Panc1 (cell line): ENCODE results near the gene KCNQ1. TPM values are rescaled to one million over a fixed set of nuclear protein-coding genes. Genes with fewer than 3 reads are reported as not detected.

Experiments used
- ATAC-seq: fragments of 200-7000 bp; cut with Tn5 transposase; 2 replicates; pipeline ENCODE4 v1.9.1; 2020; ENCODE audit warnings: mild to moderate bottlenecking, moderate library complexity
- BruUV-seq: library from RNA; stranded (reverse); fragments of 400-500 nt; replicated peaks from 2 replicates; lab custom pipeline; 2021; lab: Mats Ljungman, UMichigan
- CTCF ChIA-PET: fragments of 300-600 bp; sonication (Branson Sonifier 250); formaldehyde crosslinking; loops from one replicate; lab custom pipeline; 2022; ENCODE audit warnings: antibody characterized with exemption; lab: Charles Lee
- POLR2A ChIA-PET: fragments of 300-600 bp; sonication (Branson Sonifier 250); formaldehyde crosslinking; loops from one replicate; lab custom pipeline; 2022; ENCODE audit warnings: antibody characterized with exemption; lab: Charles Lee
- DNase-seq: peaks from one replicate; pipeline ENCODE4 v3.0.0-alpha.2; 2010; ENCODE audit warnings: low read depth, low spot score
- H3K27ac ChIP-seq: 2 replicates; pipeline ENCODE4 v1.5.1; 2011; ENCODE audit warnings: mild to moderate bottlenecking, low read length, inconsistent platforms
- H3K27me3 ChIP-seq: fragments of 200-500 bp; sonication (Bioruptor generic); 2 replicates; pipeline ENCODE4 v1.6.0; 2014; ENCODE audit warnings: low read length, inconsistent platforms; ENCODE audit not compliant: control insufficient read depth, insufficient read depth
- H3K36me3 ChIP-seq: fragments of 200-500 bp; sonication (Bioruptor generic); 2 replicates; pipeline ENCODE4 v1.5.1; 2014; ENCODE audit warnings: inconsistent platforms, mild to moderate bottlenecking, low read length, moderate library complexity; ENCODE audit not compliant: control insufficient read depth, insufficient read depth
- H3K4me1 ChIP-seq: 2 replicates; pipeline ENCODE4 v1.5.1; 2011; ENCODE audit warnings: inconsistent platforms, mild to moderate bottlenecking, low read length, moderate library complexity; ENCODE audit not compliant: control insufficient read depth, insufficient read depth
- H3K4me3 ChIP-seq, 2 experiments: 2 replicates each; pipeline ENCODE4 v1.5.1; 2011 to 2012; ENCODE audit warnings: low read depth in 2 of 2, low read length in 2 of 2, mild to moderate bottlenecking in 2 of 2, inconsistent platforms in 1 of 2, moderate library complexity in 1 of 2
- H3K9me3 ChIP-seq: fragments of 200-500 bp; sonication (Bioruptor generic); 2 replicates; pipeline ENCODE4 v1.5.1; 2014; ENCODE audit warnings: low read depth, mild to moderate bottlenecking, inconsistent platforms, low read length, moderate library complexity; ENCODE audit not compliant: control insufficient read depth, insufficient read depth
- CTCF ChIP-seq: fragments of 450-650 bp; IDR thresholded peaks from 2 replicates; pipeline ENCODE4 v1.5.1; 2017; ENCODE audit warnings: mild to moderate bottlenecking
- POLR2AphosphoS5 ChIP-seq: IDR thresholded peaks from 2 replicates; pipeline ENCODE4 v1.6.1; 2012; ENCODE audit warnings: mild to moderate bottlenecking, low read depth, low read length, moderate library complexity
- REST ChIP-seq, 2 experiments: IDR thresholded peaks; 2 replicates each; pipeline ENCODE4 v1.6.1; 2011 to 2012; ENCODE audit warnings: low read depth in 2 of 2, control low read depth in 1 of 2, low read length in 1 of 2, mild to moderate bottlenecking in 1 of 2, moderate library complexity in 1 of 2; ENCODE audit not compliant: insufficient read depth in 1 of 2
- SIN3A ChIP-seq: IDR thresholded peaks from 2 replicates; pipeline ENCODE4 v1.6.1; 2012; ENCODE audit warnings: low read depth, mild to moderate bottlenecking, low read length, moderate library complexity, borderline replicate concordance; ENCODE audit not compliant: insufficient read depth
- TCF7L2 ChIP-seq: IDR thresholded peaks from 2 replicates; pipeline ENCODE4 v1.6.1; 2011; ENCODE audit warnings: mild to moderate bottlenecking, low read depth, low read length, inconsistent platforms
- in situ Hi-C: cut with HindIII; loops from 2 replicates; pipeline ENCODE4 v1.10.0; 2016; ENCODE audit warnings: low sequenced_read_pairs, low pct_unique_long_range_greater_than_20kb
- intact Hi-C: fragments of 100-400 bp; cut with micrococcal nuclease; formaldehyde crosslinking; loops from one replicate; pipeline ENCODE4 v1.10.0; 2022; ENCODE audit not compliant: unreplicated experiment
- total RNA-seq: library from RNA; stranded (reverse); gene quantifications from one replicate; pipeline ENCODE4 v1.2.1, GENCODE V29; 2021; ENCODE audit not compliant: unreplicated experiment

The KCNQ1 gene
- total RNA-seq, 1 experiment from 2014 or later: 1.0 TPM

GRCh38 chr11:2516276-2517015 lies 71.6 kb downstream of the KCNQ1 start:
- ChIA-PET POLR2A (no interaction called here), CTCF (no interaction called here)
- intact Hi-C loops (no loop called here), in situ Hi-C loops (no loop called here)
- H3K36me3 ChIP-seq: no peaks in the 10 kb centered on the region
- no peaks in the 10 kb centered on the region; the same call in 1 of the 2 replicates for H3K27me3 ChIP-seq
- ATAC-seq (no peak), DNase-seq (no peak)
- no peak overlapping the region for H3K27ac ChIP-seq
- H3K4me3 ChIP-seq: no peak overlapping the region
- H3K4me1 ChIP-seq: no peaks in the 10 kb centered on the region
- TF ChIP-seq SIN3A: no peak
- no peak for TF ChIP-seq REST (IDR thresholded peaks at IDR 0.05; ENCODE audit: insufficient read depth in 1 of 2, low read depth in 2 of 2, low read length in 1 of 2)
- no peak for TF ChIP-seq TCF7L2
- no peak for TF ChIP-seq CTCF
- TF ChIP-seq POLR2AphosphoS5: no peak
- BruUV-seq: no TSS peak
- H3K9me3 ChIP-seq: no peaks in the 10 kb centered on the region

GRCh38 chr11:2517016-2517385 lies 72.2 kb downstream of the KCNQ1 start:
- CTCF ChIA-PET: no interaction called here
- in situ Hi-C loops (no loop called here), intact Hi-C loops (no loop called here)

More at GRCh38 chr11:2517016-2517385, 72.2 kb downstream of the KCNQ1 start:
- Histone ChIP-seq H3K27me3 (no peaks in the 10 kb centered on the region; the same call in 1 of the 2 replicates), H3K27ac (no peak overlapping the region), H3K4me1 (no peaks in the 10 kb centered on the region), H3K9me3 (no peaks in the 10 kb centered on the region), H3K36me3 (no peaks in the 10 kb centered on the region), H3K4me3 (no peak overlapping the region)
- POLR2A ChIA-PET: no interaction called here
- ATAC-seq (no peak), DNase-seq (no peak)
- no TSS peak for BruUV-seq
- TF ChIP-seq CTCF: no peak
- no peak for TF ChIP-seq TCF7L2
- no peak for TF ChIP-seq REST (IDR thresholded peaks at IDR 0.05; ENCODE audit: insufficient read depth in 1 of 2, low read depth in 2 of 2, low read length in 1 of 2)
- TF ChIP-seq SIN3A: no peak
- TF ChIP-seq POLR2AphosphoS5: no peak
